ENCODE results near the gene ADORA2B. TPM values are rescaled to one million over a fixed set of nuclear protein-coding genes. Genes with fewer than 3 reads are reported as not detected.
A peak's percentile ranks its signal among the peaks of the same experiment; 100 is the strongest.

ADORA2B gene
- total and polyA plus RNA-seq, 9 donors = 0.06 to 1.0 (median 0.28) TPM; not detected in 3

DNA sequence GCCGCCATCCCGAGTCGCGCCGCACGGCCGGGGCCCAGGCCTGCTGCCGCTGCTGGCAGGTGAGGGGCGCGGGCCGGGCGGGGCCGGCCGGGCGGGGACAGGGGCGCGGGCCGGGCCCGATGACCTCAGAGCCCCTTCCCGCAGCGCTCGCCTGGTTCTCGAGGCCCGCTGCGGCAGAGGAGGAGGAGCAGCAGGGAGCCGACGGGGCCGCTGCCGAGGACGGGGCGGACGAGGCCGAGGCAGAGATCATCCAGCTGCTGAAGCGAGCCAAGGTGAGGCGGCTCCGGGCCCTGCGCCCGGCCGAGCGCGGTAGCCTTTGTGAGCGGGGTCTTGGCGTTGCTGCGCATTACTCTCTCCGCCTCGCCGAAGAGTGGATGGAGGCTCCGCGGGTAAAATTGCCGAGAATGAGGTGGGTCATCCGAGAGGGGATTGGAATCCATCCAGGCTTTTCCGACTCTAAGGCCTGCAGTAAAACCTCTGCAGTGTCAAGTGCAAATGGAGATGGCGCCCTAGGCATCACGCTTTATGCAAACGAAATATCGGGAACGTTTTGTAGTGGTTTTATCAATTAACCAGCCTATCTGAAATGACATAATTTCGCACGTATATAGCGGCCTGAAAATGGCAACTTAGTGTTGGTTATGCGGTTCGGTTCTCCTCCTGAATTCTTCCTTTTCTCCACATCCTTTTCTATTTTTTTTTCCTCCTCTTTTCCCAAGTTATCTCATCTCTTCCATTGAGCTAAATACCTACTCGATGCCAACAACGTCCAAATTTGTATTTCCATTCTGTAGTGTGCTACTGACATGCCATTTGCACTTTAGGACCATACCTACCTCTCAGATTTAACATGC lies 55.3 kb downstream of the ADORA2B start:
- Histone ChIP-seq H3K4me1 (ENCODE audit: insufficient read depth) (peaks cover 10% of the 10 kb centered on the region), H3K4me3 (peak overlapping the region; percentile 68), H3K27ac (peak overlapping the region; percentile 94 to 98), H3K9me3 (no peaks in the 10 kb centered on the region), H3K27me3 (no peaks in the 10 kb centered on the region), H3K36me3 (no peaks in the 10 kb centered on the region)
- no peak for TF ChIP-seq EP300 (IDR thresholded peaks at IDR 0.05)
- TF ChIP-seq POLR2A (IDR thresholded peaks at IDR 0.05) = no peak
- TF ChIP-seq CTCF (IDR thresholded peaks at IDR 0.05) = no peak
- intact Hi-C loops (cut with DNase I) = loop anchor here in 1 of 4 donors (10.0 kb wide), 1 partner anchor 215 kb away; the partner anchor contains the start of genes NCOR1 and PIGL
- 1% methylated on average over 44 to 64 of the region's 64 CpGs for WGBS, 3 donors
- peak in 3 of 5 donors; percentile 41 to 73 (median 59) for DNase-seq

DNA sequence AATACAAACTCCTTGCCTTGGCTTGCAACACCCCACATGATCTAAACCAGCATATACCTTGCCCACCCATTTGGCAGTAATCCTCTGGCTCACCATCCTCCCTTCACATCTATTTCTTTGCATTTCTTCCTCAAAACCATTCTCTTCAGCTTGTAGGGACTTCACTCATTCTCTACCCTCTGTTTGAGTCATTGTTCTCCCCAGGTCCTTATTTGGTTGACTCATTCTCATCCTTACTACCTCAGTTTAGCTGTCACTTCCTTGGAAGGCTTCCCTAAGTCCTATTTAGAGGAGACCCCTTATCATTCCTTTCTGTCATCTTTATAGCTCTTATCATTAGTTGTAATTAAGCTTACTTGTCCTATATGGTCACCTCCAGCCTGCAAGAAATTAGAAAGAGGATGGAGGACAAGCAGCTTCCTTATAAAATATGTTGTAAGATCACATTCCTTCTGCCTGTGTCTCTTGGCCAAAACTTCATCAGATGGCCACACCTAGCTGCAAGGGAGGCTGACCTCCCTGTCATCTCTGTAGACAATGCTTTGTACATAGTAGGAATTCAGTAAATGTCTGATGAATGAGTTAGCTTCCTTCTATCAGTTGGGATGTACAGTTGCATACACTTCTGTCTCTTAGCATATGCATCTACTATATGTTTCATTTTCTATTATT lies 56.4 kb downstream of the ADORA2B start:
- no peaks in the 10 kb centered on the region for H3K36me3 ChIP-seq
- intact Hi-C loops (cut with DNase I) = loop anchor here in 1 of 4 donors (10.0 kb wide), 1 partner anchor 213 kb away; the partner anchor contains the start of genes NCOR1 and PIGL
- H3K4me1 ChIP-seq (ENCODE audit: insufficient read depth) = peaks cover 10% of the 10 kb centered on the region
- TF ChIP-seq EP300 (IDR thresholded peaks at IDR 0.05) (no peak), CTCF (IDR thresholded peaks at IDR 0.05) (no peak)
- no peaks in the 10 kb centered on the region for H3K9me3 ChIP-seq
- no peaks in the 10 kb centered on the region for H3K27me3 ChIP-seq
- no peak overlapping the region for H3K4me3 ChIP-seq
- H3K27ac ChIP-seq = no peak overlapping the region
- DNase-seq = no peak

DNA sequence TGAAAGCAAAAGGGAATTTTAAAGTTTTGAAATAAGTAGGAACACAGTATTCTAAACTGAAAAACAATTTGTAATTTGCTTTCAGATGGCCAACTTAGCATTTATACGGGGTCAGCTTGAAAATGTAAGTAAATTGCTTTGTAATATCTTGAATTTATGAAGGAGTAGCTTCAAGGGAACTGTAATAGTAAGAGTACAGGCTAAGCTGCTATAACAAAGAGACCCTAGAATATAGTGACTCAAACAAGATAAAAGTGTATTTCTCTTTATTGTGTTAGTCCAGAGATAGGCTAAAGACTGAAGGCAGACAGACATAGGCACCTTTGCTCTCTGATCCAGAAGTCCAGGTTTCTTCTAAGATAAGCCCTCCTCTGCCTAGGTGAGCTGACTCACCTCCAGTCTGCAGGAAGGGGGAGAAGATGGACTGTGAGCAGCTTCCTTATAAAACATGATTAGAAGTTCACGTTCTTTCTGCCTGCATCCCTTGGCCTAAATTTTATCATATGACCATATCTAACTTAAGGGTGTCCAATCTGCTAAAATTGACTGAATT lies 57.9 kb downstream of the ADORA2B start:
- Histone ChIP-seq H3K4me3 (no peak overlapping the region), H3K36me3 (no peaks in the 10 kb centered on the region), H3K9me3 (no peaks in the 10 kb centered on the region), H3K4me1 (ENCODE audit: insufficient read depth) (peaks cover 10% of the 10 kb centered on the region), H3K27ac (no peak overlapping the region), H3K27me3 (no peaks in the 10 kb centered on the region)
- TF ChIP-seq EP300 (IDR thresholded peaks at IDR 0.05) (no peak), POLR2A (IDR thresholded peaks at IDR 0.05) (no peak), CTCF (IDR thresholded peaks at IDR 0.05) (no peak)
- intact Hi-C loops (cut with DNase I) = loop anchor here in 1 of 4 donors (10.0 kb wide), 1 partner anchor 212 kb away; the partner anchor contains the start of genes NCOR1 and PIGL
- 82 to 90% (median 90%) methylated on average over 2 of the region's 2 CpGs for WGBS, 3 donors
- DNase-seq = no peak

GRCh38 chr17:16003841-16004240 lies 58.9 kb downstream of the ADORA2B start:
- intact Hi-C loops (cut with DNase I) = loop anchor here in 1 of 4 donors (10.0 kb wide), 1 partner anchor 211 kb away; the partner anchor contains the start of genes NCOR1 and PIGL
- Histone ChIP-seq H3K27me3 (no peaks in the 10 kb centered on the region), H3K4me1 (ENCODE audit: insufficient read depth) (peaks cover 10% of the 10 kb centered on the region), H3K27ac (no peak overlapping the region), H3K36me3 (no peaks in the 10 kb centered on the region), H3K9me3 (no peaks in the 10 kb centered on the region), H3K4me3 (no peak overlapping the region)
- WGBS, 3 donors = 88 to 91% (median 89%) methylated on average over 1 of the region's 1 CpG
- no peak for DNase-seq
- TF ChIP-seq POLR2A (IDR thresholded peaks at IDR 0.05) (no peak), CTCF (IDR thresholded peaks at IDR 0.05) (no peak), EP300 (IDR thresholded peaks at IDR 0.05) (no peak)
